Measurements from ENCODE around the gene CPA4. TPM values are rescaled to one million over a fixed set of nuclear protein-coding genes. Genes with fewer than 3 reads are reported as not detected.

Gene CPA4
- total and polyA plus RNA-seq, 4 donors: 0.55 to 2.3 (median 1.2) TPM

- ATAC-seq (ENCODE audit: insufficient read depth, low FRiP score): no peak
- H3K4me3 ChIP-seq: no peak overlapping the region
- no peak for DNase-seq
- no peaks in the 10 kb centered on the region for H3K36me3 ChIP-seq (ENCODE audit: control insufficient read depth in 4 of 4, insufficient read depth in 4 of 4, low read length in 4 of 4)
- no peaks in the 10 kb centered on the region for H3K27me3 ChIP-seq (ENCODE audit: control insufficient read depth in 3 of 3, insufficient read depth in 3 of 3, low read length in 2 of 3)
- no peak overlapping the region for H3K27ac ChIP-seq (ENCODE audit: low read depth in 1 of 2, low read length in 1 of 2)
- no peaks in the 10 kb centered on the region for H3K4me1 ChIP-seq (ENCODE audit: control insufficient read depth in 5 of 5, insufficient read depth in 5 of 5, low read length in 5 of 5)
- no peak overlapping the region for H3K9ac ChIP-seq (ENCODE audit: insufficient read depth in 1 of 2, low read length in 2 of 2)
- WGBS, 2 donors: 66 to 75% methylated on average over 2 of the region's 2 CpGs
- no peak for TF ChIP-seq CTCF (IDR thresholded peaks at IDR 0.05; ENCODE audit: control extremely low read depth, extremely low read depth)
- H3K9me3 ChIP-seq (ENCODE audit: control insufficient read depth in 4 of 4, insufficient read depth in 3 of 4, low read length in 3 of 4): peaks cover 0 to 14% (median 5%) of the 10 kb centered on the region in 4 donors
Observed at GRCh38 chr7:130263130-130263529, 29.8 kb upstream of the CPA4 start.

GRCh38 chr7:130266258-130266960, 26.6 kb upstream of the CPA4 start, which contains the start of gene CPA2:
Gene CPA2, plus strand, starts transcription at chr7:130266863. Its CDS starts 19 bp downstream, at chr7:130266882.
- DNase-seq (no peak), ATAC-seq (ENCODE audit: insufficient read depth, low FRiP score) (no peak)
- Histone ChIP-seq H3K4me3 (no peak within 1 kb of the TSS), H3K27me3 (ENCODE audit: control insufficient read depth in 3 of 3, insufficient read depth in 3 of 3, low read length in 2 of 3) (no peaks in the 10 kb centered on the region), H3K9me3 (ENCODE audit: control insufficient read depth in 4 of 4, insufficient read depth in 3 of 4, low read length in 3 of 4) (peaks cover 0 to 4% (median under 1%) of the 10 kb centered on the region in 4 donors), H3K36me3 (ENCODE audit: control insufficient read depth in 4 of 4, insufficient read depth in 4 of 4, low read length in 4 of 4) (no peaks in the 10 kb centered on the region), H3K4me1 (ENCODE audit: control insufficient read depth in 5 of 5, insufficient read depth in 5 of 5, low read length in 5 of 5) (peaks cover 0 to 2% (median 0%) of the 10 kb centered on the region in 5 donors), H3K9ac (ENCODE audit: insufficient read depth in 1 of 2, low read length in 2 of 2) (no peak within 1 kb of the TSS), H3K27ac (ENCODE audit: low read depth in 1 of 2, low read length in 1 of 2) (no peak within 1 kb of the TSS)
- WGBS, 2 donors: 90 to 96% methylated on average over 3 of the region's 3 CpGs
- no peak for TF ChIP-seq CTCF (IDR thresholded peaks at IDR 0.05; ENCODE audit: control extremely low read depth, extremely low read depth)

- Histone ChIP-seq H3K27me3 (ENCODE audit: control insufficient read depth in 3 of 3, insufficient read depth in 3 of 3, low read length in 2 of 3) (no peaks in the 10 kb centered on the region), H3K9me3 (ENCODE audit: control insufficient read depth in 4 of 4, insufficient read depth in 3 of 4, low read length in 3 of 4) (peaks cover 0 to 4% (median 0%) of the 10 kb centered on the region in 4 donors), H3K27ac (ENCODE audit: low read depth in 1 of 2, low read length in 1 of 2) (no peak overlapping the region), H3K4me1 (ENCODE audit: control insufficient read depth in 5 of 5, insufficient read depth in 5 of 5, low read length in 5 of 5) (peaks cover 0 to 7% (median 0%) of the 10 kb centered on the region in 5 donors), H3K4me3 (no peak overlapping the region), H3K9ac (ENCODE audit: insufficient read depth in 1 of 2, low read length in 2 of 2) (no peak overlapping the region), H3K36me3 (ENCODE audit: control insufficient read depth in 4 of 4, insufficient read depth in 4 of 4, low read length in 4 of 4) (no peaks in the 10 kb centered on the region)
- ATAC-seq (ENCODE audit: insufficient read depth, low FRiP score): no peak
- 95 to 100% methylated on average over 1 of the region's 1 CpG for WGBS, 2 donors
- DNase-seq: no peak
- TF ChIP-seq CTCF (IDR thresholded peaks at IDR 0.05; ENCODE audit: control extremely low read depth, extremely low read depth): no peak
Observed at GRCh38 chr7:130266961-130267321, 26.0 kb upstream of the CPA4 start.
